IPS DF 4.7 (cell line): ENCODE results near the gene UCP3.
A peak's percentile ranks its signal among the peaks of the same experiment; 100 is the strongest.
"Not testable (repeated sequence)": the region's sequence is repeated elsewhere in the genome, so short reads cannot be mapped to it uniquely, and the experiment has no call there.

Experiments
- DNase-seq: peaks from one replicate; pipeline ENCODE4 v3.0.0-alpha.2; 2013; ENCODE audit warnings: low spot score; ENCODE audit errors: extremely low read depth

The UCP3 gene

GRCh38 chr11:74000307-74001133 lies 8.4 kb downstream of the UCP3 start:
- no peak for DNase-seq

GRCh38 chr11:73999581-74000306 lies 9.1 kb downstream of the UCP3 start:
- no peak for DNase-seq

- no peak for DNase-seq
Measured at GRCh38 chr11:73998846-73999575, 9.9 kb downstream of the UCP3 start.

- DNase-seq, result no peak
Measured at GRCh38 chr11:73997120-73997770, 11.6 kb downstream of the UCP3 start.

GRCh38 chr11:73996161-73996747 lies 12.6 kb downstream of the UCP3 start:
- no peak for DNase-seq

GRCh38 chr11:73995731-73996130 lies 13.2 kb downstream of the UCP3 start:
- no peak for DNase-seq

GRCh38 chr11:73995247-73995646 lies 13.6 kb downstream of the UCP3 start:
- DNase-seq, result no peak

- DNase-seq, result no peak
Measured at GRCh38 chr11:73991471-73992006, 17.3 kb downstream of the UCP3 start.

GRCh38 chr11:73990730-73991129 lies 18.2 kb downstream of the UCP3 start:
- DNase-seq, result no peak

GRCh38 chr11:73989156-73989555 lies 19.7 kb downstream of the UCP3 start:
- DNase-seq, result no peak

- no peak for DNase-seq
Measured at GRCh38 chr11:73988227-73988626, 20.7 kb downstream of the UCP3 start.

GRCh38 chr11:73985661-73986060 lies 23.2 kb downstream of the UCP3 start:
- DNase-seq, result not testable (repeated sequence)

GRCh38 chr11:73983741-73984538 lies 24.9 kb downstream of the UCP3 start:
- no peak for DNase-seq

GRCh38 chr11:73982990-73983740 lies 25.7 kb downstream of the UCP3 start:
- peak; percentile 66 for DNase-seq

- no peak for DNase-seq
Measured at GRCh38 chr11:73982595-73982989, 26.3 kb downstream of the UCP3 start, which contains the start of gene UCP2. TSS of gene UCP2 (minus strand) at chr11:73982843. CDS start at chr11:73978378, 4,465 bp downstream.

- DNase-seq, result no peak
Measured at GRCh38 chr11:73981051-73981805, 27.7 kb downstream of the UCP3 start.

GRCh38 chr11:73980001-73980961 lies 28.6 kb downstream of the UCP3 start:
- no peak for DNase-seq
